NCI-H2029 (cell line): Measurements from ENCODE around the gene NRARP.
"Not testable (repeated sequence)": the region's sequence is repeated elsewhere in the genome, so short reads cannot be mapped to it uniquely, and the experiment has no call there.

Experiments used
- DNase-seq: peaks from one replicate; lab custom pipeline; 2025; lab: John Stamatoyannopoulos, UW

The NRARP gene

GRCh38 chr9:137262173-137262908 is 39.7 kb downstream of the NRARP start:
- not testable (repeated sequence) for DNase-seq

DNA sequence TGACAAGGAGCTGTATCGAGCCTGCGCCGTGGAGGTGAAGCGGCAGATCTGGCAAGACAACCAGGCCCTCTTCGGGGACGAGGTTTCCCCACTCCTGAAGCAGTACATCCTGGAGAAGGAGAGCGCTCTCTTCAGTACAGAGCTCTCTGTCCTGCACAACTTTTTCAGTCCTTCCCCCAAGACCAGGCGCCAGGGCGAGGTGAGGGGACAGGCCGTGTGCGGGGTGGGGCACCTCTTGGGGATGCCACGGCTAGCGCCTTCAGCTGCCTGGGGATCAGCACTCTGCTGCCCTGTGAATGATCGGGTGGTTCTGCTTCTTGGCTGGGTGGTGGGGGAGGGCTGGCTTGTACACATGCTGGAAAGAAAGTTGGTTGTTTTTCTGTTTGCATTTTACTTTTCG is 45.2 kb downstream of the NRARP start:
- no peak for DNase-seq

GRCh38 chr9:137256362-137256761 is 45.7 kb downstream of the NRARP start:
- DNase-seq, result no peak

GRCh38 chr9:137255448-137256114 is 46.5 kb downstream of the NRARP start:
- DNase-seq, result peak; percentile 24

- peak; percentile 76 for DNase-seq
These were observed 47.2 kb downstream of the NRARP start, which contains the start of gene NELFB for GRCh38 chr9:137254624-137255447. TSS of gene NELFB (plus strand) at chr9:137255327.

DNA sequence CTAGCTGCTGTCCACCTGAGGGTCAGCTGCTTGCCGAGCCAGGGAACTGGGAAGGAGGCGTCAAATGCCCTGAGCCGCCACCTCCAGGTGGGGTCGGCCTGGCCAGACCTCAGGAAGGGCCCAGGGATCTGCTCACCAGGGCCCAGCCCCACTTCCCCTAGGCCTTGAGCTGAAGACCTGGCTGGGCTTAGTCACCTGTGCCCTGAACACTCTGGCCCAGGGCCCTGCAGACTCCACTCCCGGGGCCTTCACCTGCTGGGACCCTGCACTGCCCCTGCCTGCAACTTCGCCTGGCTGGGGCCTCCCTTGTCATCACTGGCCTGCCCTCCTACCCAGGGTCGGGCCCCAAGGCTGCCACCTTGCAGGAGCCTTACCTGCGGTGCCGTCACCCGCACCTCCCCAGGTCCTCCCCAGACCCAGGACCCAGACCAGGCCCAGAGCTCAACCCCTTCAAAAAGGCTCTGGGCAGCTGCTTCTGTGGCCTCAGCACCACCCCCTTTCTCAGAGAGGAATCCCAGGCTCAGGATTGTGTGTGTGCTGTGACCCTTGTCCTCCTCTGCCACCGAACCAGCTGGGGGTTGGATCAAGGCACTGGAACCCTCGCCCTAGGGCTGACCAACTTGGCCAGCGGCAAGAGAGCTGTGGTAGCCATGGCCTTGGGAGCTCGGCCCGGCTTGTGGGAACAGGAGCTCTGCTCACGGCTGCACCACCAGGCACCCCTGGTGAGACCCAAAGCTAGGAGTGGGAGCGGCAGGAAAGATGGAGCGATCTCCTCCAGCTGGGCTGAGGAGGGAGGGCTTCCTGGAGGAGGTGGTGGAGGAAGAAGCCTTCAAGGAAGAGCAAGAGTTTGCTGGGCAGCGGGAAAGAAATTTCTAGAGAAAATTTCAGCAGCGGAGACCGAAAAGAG is 48.1 kb downstream of the NRARP start:
- no peak for DNase-seq

GRCh38 chr9:137252555-137253506 is 49.2 kb downstream of the NRARP start:
- no peak for DNase-seq

GRCh38 chr9:137251490-137252268 is 50.4 kb downstream of the NRARP start:
- no peak for DNase-seq

- no peak for DNase-seq
These were observed 50.9 kb downstream of the NRARP start, which contains the start of gene STPG3 for GRCh38 chr9:137251194-137251461. TSS of gene STPG3 (plus strand) at chr9:137251286. CDS start at chr9:137251287, 1 bp downstream.

- DNase-seq, result no peak
These were observed 51.5 kb downstream of the NRARP start for GRCh38 chr9:137250329-137251193.
